ENCODE data around the gene HIVEP3.

The HIVEP3 gene

GRCh38 chr1:41789661-41790330 lies 128.9 kb downstream of the HIVEP3 start:
- no peak for DNase-seq (ENCODE audit: low read depth)

- no peak for DNase-seq (ENCODE audit: low read depth)
Measured at GRCh38 chr1:41788427-41788826, 130.3 kb downstream of the HIVEP3 start.

DNA sequence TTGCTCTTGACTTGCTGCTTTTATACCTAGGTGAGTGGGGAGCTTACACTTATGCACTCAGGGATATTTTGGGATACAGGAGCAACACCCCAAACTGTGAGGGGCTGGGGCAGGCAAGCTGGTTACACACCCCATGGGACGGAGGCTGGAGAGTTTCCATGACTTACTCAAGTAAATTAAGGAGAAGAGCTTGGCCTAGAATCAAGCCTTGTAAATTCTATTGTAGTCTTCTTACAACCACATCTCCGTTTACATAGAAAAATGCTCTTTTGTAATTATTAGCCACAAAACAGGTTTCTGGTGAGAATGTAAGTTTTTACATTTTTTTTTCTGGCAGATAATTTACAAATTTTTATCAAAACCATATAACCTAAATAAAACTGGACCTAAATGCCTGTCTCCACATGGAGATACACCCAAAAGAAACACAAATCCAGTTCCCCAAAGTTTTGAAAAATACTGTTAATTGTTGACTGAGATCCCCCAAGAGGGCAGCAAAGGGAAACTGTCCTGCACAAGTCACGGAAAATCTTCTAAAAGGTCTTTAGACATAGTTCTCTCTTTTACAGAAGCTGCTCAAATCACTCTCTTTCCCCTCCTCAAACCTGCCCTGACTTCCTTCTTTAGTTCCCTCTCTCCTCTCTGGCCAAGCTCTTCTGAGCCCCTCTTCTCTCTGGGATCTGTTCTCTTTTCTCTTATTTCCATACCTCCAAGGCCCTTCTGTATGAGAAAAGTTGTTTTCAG lies 134.0 kb downstream of the HIVEP3 start:
- no peak for DNase-seq (ENCODE audit: low read depth)

- DNase-seq (ENCODE audit: low read depth) = peak; percentile 71
Measured at GRCh38 chr1:41783189-41783639, 135.5 kb downstream of the HIVEP3 start.

GRCh38 chr1:41780916-41781315 lies 137.8 kb downstream of the HIVEP3 start:
- no peak for DNase-seq (ENCODE audit: low read depth)

DNA sequence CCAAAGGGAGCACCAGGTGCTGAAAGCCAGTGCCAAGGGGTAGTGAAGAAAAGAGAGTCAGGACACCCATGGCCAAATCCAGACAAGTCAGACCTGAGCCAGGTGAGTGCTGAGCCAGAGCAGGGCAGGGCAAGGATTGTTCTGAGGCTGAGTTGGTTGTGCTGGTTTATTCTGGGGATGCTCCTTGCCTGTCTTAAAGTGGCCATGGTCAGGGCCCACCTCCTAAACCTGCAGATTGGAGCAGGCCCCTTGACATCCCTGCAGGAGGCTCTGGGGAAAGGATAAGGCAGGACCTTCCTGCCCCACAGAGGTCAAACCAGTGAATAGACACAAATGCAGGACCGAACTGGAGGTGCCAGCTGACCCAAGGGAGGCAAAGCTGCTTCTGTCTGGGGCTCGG lies 138.4 kb downstream of the HIVEP3 start:
- DNase-seq (ENCODE audit: low read depth) = no peak

DNA sequence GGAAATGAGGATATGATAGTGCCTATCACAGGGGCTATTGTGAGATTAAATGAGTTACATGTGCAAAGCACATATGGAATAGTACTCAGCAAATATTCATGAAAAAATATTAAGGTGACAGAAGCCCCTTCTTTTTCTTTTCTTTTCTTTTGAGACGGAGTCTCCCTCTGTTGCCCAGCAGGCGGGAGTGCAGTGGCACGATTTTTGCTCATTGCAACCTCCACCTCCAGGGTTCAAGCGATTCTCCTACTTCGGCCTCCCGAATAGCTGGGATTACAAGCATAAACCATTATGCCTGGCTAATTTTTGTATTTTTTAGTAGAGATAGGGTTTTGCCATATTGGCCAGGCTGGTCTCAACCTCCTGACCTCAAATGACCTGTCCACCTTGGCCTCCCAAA lies 139.4 kb downstream of the HIVEP3 start:
- DNase-seq (ENCODE audit: low read depth) = no peak

- DNase-seq (ENCODE audit: low read depth) = no peak
Measured at GRCh38 chr1:41777695-41778094, 141.0 kb downstream of the HIVEP3 start.

DNA sequence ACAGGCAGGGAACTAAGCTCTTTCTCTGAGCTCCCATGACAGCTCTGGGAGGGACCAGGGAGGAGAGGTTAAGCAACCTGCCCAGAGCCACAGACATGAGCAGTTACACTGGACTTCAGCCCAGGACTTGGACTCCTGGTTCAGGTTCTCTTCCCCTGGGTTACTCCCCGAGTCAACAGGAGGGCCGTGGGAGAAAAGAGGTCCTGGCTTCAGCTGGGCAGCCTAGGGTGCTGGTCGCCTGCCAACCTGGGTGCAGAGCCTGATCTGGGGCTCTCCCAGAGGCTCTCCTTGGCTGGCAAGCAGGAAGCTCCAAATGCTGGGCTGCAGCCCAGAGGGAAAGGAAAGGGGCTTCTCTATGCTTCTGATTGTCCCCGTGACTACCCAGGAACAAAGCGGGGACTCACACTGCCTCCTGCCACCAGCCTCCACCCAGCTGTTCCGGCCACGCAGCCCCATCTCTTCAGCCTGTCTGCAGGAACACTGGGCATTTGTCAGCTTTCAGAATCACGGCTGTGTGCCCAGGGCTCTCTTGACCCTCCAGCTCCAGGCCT lies 141.8 kb downstream of the HIVEP3 start:
- DNase-seq (ENCODE audit: low read depth) = no peak

DNA sequence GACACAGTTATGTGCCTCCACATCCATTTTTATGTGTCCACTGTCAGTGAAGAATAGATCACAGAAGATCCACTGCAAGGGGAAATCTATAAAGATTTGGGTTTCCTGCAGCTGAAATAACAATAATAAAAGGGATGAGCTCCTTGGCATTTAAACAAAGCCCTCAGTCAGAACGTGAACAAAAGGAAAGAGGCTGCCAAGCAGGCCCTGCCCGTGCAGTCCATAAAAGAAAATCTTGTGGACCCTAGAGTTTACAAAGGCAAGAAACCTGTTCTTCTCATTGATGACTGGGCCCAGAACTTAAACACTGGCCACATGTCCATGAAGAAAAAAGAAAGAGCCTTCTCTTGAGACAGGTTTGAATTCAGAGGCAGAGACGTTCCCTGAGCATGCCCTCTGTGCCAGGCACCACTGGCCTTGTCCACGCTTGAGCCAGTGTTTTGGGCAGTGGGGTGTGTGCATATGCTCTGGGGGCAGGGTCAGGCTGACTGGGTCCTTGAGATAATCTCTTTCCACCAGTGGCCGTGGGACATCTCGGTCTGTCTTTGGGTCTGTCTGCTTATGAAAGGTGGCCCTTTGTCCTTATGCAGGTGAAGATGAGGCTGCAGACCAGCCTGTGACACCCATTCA lies 142.7 kb downstream of the HIVEP3 start:
- no peak for DNase-seq (ENCODE audit: low read depth)

DNA sequence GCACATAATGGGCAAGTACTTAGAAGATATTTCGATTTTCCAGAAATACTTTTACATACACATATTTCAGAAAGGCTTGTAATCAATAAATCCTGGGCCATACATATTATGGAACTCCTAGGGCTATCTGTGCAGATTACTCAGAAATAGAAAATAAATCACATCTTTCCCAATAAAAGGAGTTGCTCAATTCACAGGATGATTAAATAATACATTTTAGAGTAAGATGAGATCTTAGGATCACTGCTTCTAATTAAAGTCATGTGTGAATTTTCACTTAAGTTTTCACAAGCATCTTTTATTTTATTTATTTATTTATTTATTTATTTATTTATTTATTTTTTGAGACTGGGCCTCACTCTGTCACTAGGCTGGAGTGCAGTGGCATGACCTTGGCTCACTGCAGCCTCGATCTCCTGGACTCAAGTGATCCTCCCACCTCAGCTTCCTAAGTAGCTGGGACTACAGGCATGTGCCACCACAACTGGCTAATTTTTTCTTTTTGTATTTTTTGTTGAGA lies 144.2 kb downstream of the HIVEP3 start:
- no peak for DNase-seq (ENCODE audit: low read depth)

- DNase-seq (ENCODE audit: low read depth) = no peak
Measured at GRCh38 chr1:41773842-41774241, 144.9 kb downstream of the HIVEP3 start.

GRCh38 chr1:41773144-41773591 lies 145.6 kb downstream of the HIVEP3 start:
- DNase-seq (ENCODE audit: low read depth) = no peak

DNA sequence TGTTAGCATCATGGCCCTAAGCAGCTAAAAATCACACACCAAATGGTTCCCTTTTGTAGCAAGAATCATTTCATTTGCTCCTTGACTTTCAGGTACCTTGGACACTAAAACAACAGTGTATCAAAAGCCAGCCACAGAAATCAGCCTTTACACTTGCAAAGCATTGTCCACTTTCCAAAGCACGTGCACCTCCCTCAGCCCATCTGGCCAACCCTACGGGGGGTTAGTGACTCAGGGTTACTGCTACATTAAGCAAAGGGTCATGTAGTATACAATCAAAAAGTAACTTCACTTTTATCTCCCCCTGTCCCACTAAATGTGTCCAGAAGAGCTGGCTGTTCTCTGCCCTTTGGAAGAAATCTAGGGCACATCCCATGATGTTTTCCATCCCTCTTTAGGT lies 149.7 kb downstream of the HIVEP3 start:
- DNase-seq (ENCODE audit: low read depth) = no peak

GRCh38 chr1:41768583-41768982 lies 150.1 kb downstream of the HIVEP3 start:
- no peak for DNase-seq (ENCODE audit: low read depth)

DNA sequence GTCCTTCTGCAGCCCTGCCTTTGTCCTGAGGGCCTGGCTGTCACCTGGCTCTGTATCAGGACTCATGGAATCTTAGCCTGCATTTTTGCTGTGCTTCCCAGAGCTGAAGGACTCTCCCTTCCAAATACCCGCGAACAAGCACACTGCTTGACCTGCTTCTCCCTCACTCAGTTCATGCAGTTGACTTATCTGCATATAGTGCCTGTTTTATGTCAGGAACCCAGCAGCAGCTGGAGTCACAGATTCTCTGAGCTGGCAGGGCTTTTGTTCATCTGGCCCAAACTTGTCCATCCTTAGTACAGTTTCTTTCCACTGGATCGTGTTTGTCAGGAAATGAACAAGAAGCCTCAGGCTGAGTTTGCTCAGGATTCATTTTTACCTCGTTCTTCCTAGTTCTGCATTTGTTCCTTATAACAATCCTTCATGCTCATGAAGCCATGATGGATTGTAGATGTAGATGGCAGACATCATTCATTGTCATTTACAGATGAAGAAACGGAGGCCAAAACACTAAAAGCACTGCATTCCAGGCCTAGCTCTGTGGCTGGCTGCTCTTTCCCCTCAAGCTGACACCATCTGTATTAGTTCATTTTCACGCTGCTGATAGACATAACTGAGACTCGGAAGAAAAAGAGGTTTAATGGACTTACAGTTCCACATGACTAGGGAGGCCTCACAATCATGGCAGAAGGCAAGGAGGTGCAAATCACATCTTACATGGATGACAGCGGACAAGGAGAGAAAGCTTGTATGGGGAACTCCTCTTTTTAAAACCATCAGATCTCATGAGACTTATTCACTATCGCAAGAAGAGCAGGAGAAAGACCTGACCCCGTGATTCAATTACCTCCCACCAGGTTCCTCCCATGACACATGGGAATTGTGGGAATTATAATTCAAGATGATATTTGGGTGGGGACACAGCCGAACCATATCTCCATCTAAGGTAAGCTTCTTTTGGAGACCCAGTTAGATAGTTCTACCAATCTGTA lies 150.9 kb downstream of the HIVEP3 start:
- DNase-seq (ENCODE audit: low read depth) = no peak

DNA sequence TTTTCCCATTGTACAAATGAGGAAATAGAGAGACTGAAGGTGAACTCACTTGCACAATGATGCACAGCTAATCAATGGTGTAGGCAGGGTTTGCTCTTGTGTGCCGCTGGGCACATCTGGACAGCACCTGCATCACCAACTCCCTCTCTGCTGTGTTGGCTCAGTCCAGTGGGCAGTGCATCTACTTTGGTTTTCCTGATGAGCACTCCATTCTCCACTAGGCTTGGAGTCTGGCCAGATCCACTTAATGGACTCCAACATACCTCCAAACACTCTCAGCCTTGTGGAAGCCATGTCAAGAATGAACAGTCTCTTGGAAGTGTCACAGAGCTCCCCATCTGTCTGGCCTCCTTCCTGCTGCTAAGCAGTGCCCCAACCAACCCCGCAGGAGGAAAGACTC lies 152.2 kb downstream of the HIVEP3 start:
- DNase-seq (ENCODE audit: low read depth) = no peak

- no peak for DNase-seq (ENCODE audit: low read depth)
Measured at GRCh38 chr1:41766041-41766440, 152.7 kb downstream of the HIVEP3 start.

GRCh38 chr1:41765152-41765551 lies 153.6 kb downstream of the HIVEP3 start:
- DNase-seq (ENCODE audit: low read depth) = no peak

DNA sequence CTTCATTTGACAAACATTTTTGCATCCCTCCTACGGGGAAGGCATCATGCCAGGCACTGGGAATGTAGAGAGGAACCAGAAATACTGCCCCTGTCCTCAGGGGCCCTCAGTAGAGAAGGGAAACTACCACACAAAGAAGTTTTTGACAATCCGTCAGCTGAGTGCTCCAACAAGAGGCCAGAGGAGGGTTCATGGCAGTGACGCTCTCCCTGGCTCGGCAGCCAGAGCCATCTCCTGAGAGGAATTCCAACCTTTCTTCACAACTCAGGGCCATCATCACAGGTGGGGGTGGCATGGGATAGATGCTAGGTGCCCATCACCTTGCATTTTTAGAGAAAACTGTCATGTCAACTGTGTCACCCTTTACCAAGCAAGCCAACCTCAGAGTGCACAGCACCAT lies 154.1 kb downstream of the HIVEP3 start:
- no peak for DNase-seq (ENCODE audit: low read depth)

DNA sequence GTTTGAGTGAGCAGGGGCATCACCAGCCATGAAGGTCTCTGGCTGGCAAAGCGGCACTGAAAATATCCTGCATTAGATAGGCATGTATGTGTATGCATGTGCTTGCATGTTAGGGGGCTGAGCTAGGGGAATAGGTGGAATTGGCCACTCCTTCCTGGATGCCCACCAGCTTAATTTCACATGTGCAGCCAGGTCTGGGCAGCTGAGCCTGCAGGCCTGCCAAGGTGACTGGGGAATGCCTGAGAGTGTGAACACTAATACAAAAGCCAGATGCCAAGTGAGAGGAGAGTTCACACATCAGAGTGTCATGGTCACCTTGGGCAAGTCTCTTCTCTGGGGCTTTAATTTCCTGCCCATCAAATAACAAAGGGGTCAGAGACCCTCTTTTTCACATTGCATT lies 155.9 kb downstream of the HIVEP3 start:
- no peak for DNase-seq (ENCODE audit: low read depth)

Data from HS-5 (cell line).